Heart left ventricle (tissue), 13 donors: ENCODE measurements around the gene ACR.

Experiments used
- POLR2A ChIP-seq, 2 donors: fragments of 450-650 bp; IDR thresholded peaks; one replicate each; pipeline ENCODE4 v1.6.1; 2017; ENCODE audit warnings: antibody characterized with exemption in 2 of 2, mild to moderate bottlenecking in 2 of 2, moderate library complexity in 2 of 2
- TF ChIP-seq, protein P1 (sequence below), 12 donors: fragments of 200-600 bp; sonication (generic) in 4 of 12; IDR thresholded peaks; one replicate each; pipeline versions ENCODE4 v1.5.0 to v1.8.0; 2018 to 2022; ENCODE audit warnings: antibody characterized with exemption in 12 of 12, mild to moderate bottlenecking in 5 of 12
- donor health status: ischemic (EF 13 %, LVEDD 7.1; RV severe dilation, severe dysfunction).
- donor health status: DM: no; HTN: yes; CAD: no.
- donor health status: DM: no; HTN: no; CAD: no.
- donor health status: ischemic (EF 25% LVEDD 6.9; RV normal size, moderate dysfunction).
- donor health status: ischemic (EF 25% LVEDD 5.7; RV mildly dilated, moderate dysfunction).
- donor health status: ischemic (EF 35%, LVEDD 5.7; RV mildly dilated, moderate dysfunction).
- donor health status: nonischemic (EF 11% LVEDD 7.7; RV severe dilation, severe dysfunction).
- donor health status: DM: yes; HTN: yes; CAD: no.
- donor health status: PGD.
- donor health status: ischemic (EF 29% LVEDD 5.4; RV normal size, mild dysfunction).
- donor health status: nonischemic (EF 23%, LVEDD 6.1; RV moderate dilation, normal function).

- no peak for TF ChIP-seq POLR2A (IDR thresholded peaks at IDR 0.05)
- TF ChIP-seq, protein P1, sequence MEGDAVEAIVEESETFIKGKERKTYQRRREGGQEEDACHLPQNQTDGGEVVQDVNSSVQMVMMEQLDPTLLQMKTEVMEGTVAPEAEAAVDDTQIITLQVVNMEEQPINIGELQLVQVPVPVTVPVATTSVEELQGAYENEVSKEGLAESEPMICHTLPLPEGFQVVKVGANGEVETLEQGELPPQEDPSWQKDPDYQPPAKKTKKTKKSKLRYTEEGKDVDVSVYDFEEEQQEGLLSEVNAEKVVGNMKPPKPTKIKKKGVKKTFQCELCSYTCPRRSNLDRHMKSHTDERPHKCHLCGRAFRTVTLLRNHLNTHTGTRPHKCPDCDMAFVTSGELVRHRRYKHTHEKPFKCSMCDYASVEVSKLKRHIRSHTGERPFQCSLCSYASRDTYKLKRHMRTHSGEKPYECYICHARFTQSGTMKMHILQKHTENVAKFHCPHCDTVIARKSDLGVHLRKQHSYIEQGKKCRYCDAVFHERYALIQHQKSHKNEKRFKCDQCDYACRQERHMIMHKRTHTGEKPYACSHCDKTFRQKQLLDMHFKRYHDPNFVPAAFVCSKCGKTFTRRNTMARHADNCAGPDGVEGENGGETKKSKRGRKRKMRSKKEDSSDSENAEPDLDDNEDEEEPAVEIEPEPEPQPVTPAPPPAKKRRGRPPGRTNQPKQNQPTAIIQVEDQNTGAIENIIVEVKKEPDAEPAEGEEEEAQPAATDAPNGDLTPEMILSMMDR (IDR thresholded peaks at IDR 0.05): no peak
Measured at GRCh38 chr22:50739279-50739691, 1.3 kb downstream of the ACR start.
